Measurements from ENCODE around the gene FBXL20.

GRCh38 chr17:39213852-39214251 lies 187.6 kb downstream of the FBXL20 start:
- TF ChIP-seq, protein P1, sequence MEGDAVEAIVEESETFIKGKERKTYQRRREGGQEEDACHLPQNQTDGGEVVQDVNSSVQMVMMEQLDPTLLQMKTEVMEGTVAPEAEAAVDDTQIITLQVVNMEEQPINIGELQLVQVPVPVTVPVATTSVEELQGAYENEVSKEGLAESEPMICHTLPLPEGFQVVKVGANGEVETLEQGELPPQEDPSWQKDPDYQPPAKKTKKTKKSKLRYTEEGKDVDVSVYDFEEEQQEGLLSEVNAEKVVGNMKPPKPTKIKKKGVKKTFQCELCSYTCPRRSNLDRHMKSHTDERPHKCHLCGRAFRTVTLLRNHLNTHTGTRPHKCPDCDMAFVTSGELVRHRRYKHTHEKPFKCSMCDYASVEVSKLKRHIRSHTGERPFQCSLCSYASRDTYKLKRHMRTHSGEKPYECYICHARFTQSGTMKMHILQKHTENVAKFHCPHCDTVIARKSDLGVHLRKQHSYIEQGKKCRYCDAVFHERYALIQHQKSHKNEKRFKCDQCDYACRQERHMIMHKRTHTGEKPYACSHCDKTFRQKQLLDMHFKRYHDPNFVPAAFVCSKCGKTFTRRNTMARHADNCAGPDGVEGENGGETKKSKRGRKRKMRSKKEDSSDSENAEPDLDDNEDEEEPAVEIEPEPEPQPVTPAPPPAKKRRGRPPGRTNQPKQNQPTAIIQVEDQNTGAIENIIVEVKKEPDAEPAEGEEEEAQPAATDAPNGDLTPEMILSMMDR (IDR thresholded peaks at IDR 0.05) = no peak
- no peak for TF ChIP-seq POLR2AphosphoS5 (IDR thresholded peaks at IDR 0.05)
- TF ChIP-seq POLR2A (IDR thresholded peaks at IDR 0.05) = no peak
